Keratinocyte (primary cell): ENCODE measurements around the gene NCK1.

Source experiments
- CTCF ChIP-seq, 3 experiments: IDR thresholded peaks in 1 of 3; conservative IDR thresholded peaks in 1 of 3; optimal IDR thresholded peaks in 1 of 3; 2 replicates in 2 of 3; 3 replicates in 1 of 3; pipeline versions ENCODE3 to v1.5.1; 2011; ENCODE audit warnings: low read length in 3 of 3, mild to moderate bottlenecking in 3 of 3, moderate library complexity in 2 of 3, control low read depth in 1 of 3, inconsistent platforms in 1 of 3; ENCODE audit not compliant: insufficient read depth in 2 of 3; ENCODE audit errors: extremely low read depth in 1 of 3
- EZH2 ChIP-seq: IDR thresholded peaks from one replicate; pipeline ENCODE4 v1.6.1; 2012; ENCODE audit warnings: inconsistent platforms, mild to moderate bottlenecking, low read length, moderate library complexity

- no peak for TF ChIP-seq CTCF (optimal IDR thresholded peaks at IDR 0.05 in 1 of 3, IDR thresholded peaks at IDR 0.05 in 1 of 3, conservative IDR thresholded peaks at IDR 0.05 in 1 of 3; ENCODE audit: extremely low read depth in 1 of 3, insufficient read depth in 2 of 3, low read length in 3 of 3)
- no peak for TF ChIP-seq EZH2
Observed at GRCh38 chr3:136919799-136920580, 58.0 kb downstream of the NCK1 start.
